Placental epithelial cell (primary cell): ENCODE data around the gene VEGFB. TPM values are rescaled to one million over a fixed set of nuclear protein-coding genes. Genes with fewer than 3 reads are reported as not detected.

ENCODE experiments used
- total RNA-seq: library from RNA; depleted of rRNA; stranded (reverse); fragments of >200 nt; gene quantifications from 2 replicates; pipeline ENCODE4 v1.2.3, GENCODE V29; 2012

VEGFB gene, protein sequence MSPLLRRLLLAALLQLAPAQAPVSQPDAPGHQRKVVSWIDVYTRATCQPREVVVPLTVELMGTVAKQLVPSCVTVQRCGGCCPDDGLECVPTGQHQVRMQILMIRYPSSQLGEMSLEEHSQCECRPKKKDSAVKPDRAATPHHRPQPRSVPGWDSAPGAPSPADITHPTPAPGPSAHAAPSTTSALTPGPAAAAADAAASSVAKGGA
- total RNA-seq = 18.1 and 19.2 TPM in 2 replicates

DNA sequence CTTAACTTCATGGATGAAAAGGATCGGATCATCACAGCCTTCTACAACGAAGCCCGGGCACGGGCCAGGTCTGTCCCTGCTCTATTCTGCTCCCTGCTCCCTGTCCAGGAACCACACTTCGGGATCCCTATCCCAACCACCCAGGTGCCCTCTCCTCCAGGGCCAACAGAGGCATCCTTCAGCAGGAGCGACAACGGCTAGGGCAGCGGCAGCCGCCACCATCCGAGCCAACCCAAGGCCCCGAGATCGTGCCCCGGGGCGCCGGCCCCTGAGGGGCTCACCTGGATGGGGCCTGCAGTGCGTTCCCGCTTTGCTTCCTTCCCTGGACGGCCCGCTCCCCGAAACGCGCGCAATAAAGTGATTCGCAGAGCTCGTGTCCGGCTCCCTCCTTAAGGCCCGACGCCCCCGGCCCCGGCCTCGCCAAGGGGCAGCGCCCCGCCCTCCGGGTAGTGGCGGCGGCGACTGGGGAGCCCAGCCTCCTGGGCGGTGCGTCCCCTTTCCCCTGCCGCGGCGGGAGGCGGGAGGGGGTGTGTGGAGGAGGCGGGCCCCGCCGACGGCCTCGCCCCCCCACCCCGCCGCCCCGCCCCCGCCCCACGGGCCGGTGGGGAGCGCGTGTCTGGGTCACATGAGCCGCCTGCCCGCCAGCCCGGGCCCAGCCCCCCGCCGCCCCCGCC is at the start of gene VEGFB:
Gene VEGFB, plus strand, starts transcription at position 672 of the 674 bp plus-strand sequence. CDS start 250 bp downstream, outside the sequence.

DNA sequence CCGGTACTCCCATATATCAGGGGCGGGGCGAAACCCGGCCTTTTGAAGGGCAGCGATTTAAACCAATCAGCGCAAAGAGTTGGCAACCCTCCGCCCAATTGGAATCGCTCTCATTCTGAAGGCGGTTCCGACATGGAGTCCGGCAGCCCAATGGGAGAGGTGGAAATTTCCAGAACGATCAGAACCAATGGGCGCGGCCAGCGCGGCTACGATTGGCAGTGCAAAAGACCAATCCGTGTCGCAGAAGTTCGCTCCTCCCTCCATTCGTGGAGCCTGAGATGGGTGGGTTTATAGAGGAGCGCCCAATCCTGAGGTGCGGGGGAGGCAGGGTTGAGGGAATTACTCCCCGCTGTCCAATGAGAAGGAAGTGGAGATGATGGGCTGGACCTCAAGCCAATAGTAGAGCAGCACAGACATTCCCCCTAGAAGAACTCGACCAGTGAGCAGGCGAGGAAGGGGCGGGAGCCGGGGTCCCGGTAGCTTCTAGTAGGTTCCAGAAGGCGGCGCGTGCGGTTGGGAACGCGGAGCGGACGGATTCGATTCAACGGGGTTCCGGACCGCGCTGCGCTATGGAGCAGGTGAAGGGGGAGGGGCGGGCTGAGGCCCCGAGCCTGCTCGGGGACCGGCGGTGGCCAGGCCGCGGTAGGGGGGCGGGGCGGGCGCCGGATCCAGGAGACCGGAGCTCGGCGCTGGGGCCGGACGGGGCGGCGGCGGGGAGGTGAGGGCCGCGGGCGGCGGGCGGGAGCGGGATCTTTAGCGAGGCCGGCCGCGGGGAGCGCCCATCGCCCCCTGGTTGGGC is 48.5 kb upstream of the VEGFB start, which contains the start of gene STIP1:
Gene STIP1, plus strand, starts transcription at position 479 of the 799 bp plus-strand sequence. Its CDS starts 91 bp downstream, at position 570.

DNA sequence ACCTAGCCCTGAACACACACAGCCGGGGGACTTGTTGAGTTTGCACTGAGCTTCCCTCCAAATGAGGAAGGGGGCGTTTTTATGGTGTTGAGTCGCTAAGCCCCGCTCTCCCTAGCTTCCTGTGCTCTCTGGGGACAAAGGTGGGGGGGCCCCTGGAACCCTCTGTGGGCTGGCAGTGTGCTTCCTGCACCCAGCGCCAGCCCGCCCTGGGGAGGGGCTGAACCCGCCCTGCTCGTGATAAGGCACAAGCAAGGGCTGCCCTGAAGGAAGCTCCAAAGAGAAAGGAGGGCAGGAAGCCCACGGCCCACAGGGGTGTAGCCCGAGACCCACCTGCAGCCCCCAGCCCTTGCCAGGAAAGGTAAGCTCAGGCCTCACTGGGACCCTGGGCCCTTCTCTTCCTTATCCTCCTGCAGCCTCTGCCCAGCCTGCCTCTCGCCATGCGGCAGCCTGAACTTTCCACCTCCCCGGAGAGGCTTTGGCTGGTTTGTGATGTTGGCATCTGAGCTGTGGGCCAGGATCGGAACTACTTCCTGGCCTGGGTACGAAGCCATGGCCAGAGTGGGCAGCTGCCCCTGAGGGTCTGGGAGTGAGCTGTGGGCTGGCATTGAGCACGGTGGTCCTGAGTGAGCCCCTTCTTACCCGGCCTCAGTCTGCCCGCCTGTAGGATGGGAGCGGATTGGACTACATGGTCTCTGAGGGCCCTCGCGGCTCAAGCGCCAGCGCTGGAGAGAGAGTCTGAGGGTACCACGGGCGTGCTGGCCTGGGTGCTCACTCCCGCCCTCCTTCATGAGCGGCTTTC is 27.7 kb upstream of the VEGFB start, which contains the start of gene FERMT3:
Gene FERMT3, plus strand, starts transcription at position 265 of the 799 bp plus-strand sequence. CDS start 644 bp downstream, outside the sequence.

DNA sequence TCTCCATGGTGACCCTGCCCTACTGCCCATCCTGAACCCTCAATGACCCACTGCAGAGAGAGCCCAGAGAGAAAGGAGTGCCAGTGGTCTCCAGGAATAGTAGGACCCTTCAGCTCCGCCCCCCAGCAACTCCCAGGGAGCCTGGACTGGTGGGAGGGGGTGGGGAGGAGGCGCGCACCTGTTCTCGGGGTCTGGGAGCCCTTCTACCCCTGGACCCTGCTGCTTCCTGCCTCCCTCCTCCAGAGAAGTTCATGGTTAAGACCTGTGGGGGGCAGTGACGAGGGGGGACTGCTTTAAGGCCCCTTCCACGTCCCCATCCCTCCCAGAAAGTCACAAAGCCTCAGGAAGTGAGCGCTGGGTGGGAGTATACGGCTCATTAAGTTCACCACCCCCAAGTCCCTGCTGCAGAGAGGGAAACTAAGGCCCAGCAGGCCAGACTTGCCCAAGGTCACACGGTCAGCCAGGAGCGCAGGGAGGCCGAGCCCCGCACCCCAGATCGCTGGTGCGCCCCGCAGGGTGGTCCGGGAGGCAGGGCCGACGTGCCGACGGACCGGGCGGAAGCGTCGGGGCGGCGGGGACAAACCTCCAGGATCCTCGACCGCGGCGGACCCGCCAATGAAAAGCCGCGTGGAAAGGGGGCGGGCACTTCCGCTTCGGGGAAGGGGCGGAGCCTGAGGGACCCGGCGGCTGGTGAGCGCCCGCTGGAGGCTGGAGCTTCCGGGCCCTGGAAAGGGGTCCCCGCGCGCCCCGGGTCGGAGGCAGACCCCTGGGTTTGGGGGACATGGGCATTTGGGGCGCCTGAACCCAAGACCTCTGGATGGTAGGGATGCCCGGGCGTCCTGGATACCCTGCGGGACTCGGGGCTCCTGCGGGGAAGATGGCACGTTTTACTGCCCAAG is 8.5 kb upstream of the VEGFB start, which contains the start of the genes NUDT22 and TRPT1:
Gene NUDT22, plus strand, starts transcription at position 667 of the 899 bp plus-strand sequence. CDS start 379 bp downstream, outside the sequence.
Gene TRPT1, minus strand, starts transcription at position 579 of the 899 bp plus-strand sequence. Its CDS starts 326 bp downstream, at position 253.

DNA sequence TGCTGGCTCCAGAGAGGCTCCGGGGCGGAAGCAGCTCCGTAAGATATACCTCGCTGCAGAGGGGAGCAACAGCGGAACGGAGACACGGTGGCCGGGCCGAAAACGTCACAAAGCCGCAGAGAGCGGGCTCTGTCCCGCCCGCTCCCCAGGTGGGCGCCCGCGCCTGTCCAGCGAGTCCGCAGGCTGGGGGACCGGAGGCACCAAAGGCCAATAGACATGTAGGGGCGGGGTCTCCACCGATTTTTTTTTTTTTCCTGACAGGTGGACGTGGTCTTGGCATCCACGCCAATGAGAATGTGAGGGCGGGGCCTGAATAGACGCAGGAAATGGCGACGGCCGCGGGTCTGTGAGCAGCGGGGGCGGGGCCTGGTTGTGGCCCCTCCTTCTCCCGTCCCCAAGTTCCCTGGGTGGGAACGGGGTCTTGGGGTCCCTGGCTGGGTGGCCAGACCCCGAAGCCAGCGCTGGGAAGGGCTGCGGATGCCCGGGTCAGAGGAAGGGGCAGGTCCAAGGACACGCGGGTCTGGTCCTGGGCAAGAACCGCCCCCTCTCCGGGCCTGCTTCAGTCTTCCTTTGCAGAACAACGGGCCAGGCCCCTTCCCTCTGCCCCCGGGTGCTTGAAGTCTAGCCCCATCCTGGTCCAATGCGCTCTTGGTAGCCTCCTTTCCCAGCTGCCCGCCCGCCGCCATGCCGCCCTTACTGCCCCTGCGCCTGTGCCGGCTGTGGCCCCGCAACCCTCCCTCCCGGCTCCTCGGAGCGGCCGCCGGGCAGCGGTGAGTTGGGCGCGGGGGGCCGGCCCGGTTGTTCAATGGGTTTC is 4.0 kb upstream of the VEGFB start, which contains the start of gene DNAJC4:
Gene DNAJC4, plus strand, starts transcription at position 378 of the 814 bp plus-strand sequence. Its CDS starts 307 bp downstream, at position 685.

DNA sequence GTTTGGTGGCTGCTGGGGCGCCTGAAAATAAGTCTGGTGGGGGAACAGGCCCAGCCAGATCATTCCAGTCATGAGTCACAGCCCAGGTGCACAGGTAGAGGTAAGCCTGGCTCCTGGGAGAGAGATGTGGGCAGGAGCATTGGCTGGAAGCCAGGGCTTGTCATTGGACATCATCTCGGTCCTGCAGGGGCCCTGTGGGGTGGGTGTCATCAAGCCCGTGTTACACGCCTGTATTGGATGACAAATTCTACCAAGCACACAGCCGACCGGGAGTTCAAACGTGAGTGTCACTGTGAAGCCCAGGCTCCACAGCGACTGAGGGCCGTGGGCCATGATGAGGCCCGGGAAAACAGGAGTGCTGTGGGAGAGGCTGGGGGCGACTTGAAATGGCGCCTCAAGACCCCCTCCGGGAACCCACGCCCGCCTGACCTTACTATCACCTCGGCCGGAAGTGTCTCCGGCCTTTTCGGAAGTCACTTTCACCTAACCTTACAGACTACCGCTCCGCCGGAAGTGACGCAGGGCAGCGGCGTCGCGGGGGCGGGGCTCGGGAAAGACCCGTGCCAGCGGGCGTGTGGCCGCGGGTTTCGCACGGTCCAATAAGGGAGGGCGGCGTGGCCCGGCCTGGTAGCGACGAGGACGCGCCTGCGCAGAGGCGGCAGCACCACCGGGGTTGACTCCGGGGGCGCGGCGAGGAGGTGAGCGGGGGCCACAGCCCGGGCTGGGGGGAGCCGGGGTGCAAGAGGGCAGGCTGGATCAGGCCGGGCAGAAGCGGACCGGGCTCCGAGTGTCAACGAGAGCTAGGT is 6.3 kb downstream of the VEGFB start, which contains the start of gene FKBP2:
Gene FKBP2, plus strand, starts transcription at position 661 of the 806 bp plus-strand sequence. CDS start 1,293 bp downstream, outside the sequence.

DNA sequence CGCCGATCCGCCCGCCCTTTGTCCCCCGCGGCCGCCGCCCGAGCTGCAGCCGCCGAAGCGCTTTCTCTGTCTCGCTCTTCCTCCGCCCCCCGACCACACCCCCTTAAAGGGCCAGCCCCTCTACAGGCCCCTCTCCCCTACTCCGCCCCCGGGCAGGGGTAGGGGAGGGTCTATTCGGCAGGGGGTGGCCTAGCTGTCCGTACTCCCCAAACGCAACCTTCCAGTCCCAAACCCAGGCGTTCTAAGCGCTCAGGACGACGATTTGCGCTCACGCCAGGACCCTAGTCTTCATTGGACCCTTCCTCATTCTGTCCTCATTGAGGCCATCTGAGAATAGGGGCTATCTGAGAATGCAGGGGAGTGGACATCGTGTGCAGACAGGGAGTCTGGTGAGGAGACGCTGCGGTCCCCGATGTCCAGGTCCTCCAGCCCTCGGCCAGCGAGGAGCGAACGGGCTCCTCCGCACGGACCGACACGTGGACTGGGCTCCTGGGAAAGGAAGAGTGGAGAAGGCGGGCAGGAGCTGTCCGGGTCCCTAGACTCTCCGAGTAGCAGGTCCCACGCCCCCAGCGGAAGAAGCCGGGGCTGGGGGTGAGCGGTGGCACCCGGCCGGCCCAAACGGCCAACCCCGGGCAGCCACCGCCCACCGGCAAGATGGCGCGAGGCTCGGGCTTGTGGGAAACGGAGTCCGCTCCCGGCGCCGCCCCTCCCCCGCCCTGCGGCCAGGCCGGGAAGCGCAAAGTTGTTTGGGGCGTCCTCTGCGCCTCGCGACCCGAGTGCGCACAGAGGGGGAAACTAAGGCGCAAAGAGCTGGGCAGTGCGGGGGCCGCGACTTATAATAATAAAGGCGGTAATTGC is 12.7 kb downstream of the VEGFB start, which contains the start of gene PPP1R14B:
Gene PPP1R14B, minus strand, starts transcription at position 73 of the 858 bp plus-strand sequence. CDS start 270 bp downstream, outside the sequence.

DNA sequence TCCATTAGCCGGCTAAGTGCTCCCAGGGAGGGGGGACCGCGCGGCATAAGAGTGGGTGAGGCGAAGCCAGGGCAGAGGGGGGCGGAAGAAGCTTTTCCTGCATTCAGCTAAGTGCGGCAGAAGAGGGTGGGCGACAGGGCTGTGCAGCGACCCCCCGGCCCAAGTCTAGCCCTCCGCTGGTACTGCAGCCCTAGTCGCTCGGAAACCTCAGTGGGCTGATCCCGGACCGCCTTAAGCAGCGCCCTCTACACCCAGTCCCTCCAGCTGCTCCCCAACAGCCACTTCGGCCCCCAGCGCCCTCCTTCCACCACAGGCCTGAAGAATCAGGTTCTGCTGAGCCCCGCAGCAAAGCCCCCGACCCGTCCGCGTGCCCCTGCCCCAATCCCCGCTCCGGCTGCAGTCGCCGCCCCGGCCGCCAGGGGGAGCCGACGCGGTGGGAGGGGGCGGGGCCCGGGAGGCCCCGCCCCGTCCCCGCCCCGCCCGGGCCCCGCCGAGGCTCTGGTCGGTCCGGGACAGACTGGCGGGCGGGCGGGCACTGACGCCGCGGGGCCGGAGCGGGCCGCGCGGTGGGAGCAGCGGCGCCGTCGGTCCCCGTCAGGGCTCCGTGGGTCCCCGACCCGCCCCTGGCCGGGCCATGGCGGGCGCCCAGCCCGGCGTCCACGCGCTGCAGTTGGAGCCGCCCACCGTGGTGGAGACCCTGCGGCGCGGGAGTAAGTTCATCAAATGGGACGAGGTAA is 16.8 kb downstream of the VEGFB start, which contains the start of gene PLCB3:
Gene PLCB3, plus strand, starts transcription at position 515 of the 737 bp plus-strand sequence. Its CDS starts 120 bp downstream, at position 635.

DNA sequence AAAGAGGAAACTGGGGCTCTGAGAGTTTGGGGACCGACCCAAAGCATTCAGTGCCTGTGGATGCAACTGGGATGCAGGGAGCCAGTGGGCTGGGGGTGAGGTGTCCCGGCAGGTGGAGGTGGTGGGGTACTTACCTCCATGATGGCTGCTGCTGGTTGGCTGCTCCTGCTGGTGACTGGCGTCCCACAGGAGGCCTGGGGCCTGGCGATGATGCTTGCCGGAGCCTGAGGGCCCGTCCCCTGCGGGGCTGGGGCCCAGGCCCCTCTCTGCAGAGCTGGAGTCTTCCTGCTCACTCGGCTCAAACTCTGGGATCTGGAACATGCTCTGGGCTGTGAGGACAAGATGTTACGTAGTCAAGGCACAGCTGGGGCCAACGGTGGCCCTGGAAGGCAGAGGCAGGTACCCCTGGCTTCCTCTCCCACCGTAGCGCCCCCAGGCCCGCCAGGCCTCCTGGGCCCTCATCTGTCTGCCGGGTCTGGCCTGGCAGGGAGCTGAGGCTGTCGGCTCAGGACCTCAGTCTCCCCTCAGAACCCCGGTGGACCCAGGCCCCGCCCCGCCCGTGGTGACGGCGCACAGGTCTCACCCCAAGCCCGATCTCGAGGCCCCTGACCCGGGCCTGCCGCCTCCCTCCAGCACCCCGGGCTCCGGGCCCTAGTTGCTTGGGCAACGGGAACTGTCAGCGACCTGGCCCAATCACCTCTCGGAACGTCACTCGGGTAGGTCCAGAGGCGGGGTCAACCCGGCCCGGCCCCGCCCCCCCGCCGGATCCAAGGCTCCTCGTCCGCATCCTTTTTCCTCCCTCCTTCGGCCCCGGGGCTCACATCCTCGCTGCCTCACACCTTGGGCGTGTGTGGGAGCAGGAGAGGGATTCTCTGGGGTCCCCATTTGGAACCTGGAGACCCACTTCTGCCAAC is 49.9 kb downstream of the VEGFB start, which contains the start of gene BAD:
Gene BAD, minus strand, starts transcription at position 618 of the 914 bp plus-strand sequence. Its CDS starts 297 bp downstream, at position 321.

DNA sequence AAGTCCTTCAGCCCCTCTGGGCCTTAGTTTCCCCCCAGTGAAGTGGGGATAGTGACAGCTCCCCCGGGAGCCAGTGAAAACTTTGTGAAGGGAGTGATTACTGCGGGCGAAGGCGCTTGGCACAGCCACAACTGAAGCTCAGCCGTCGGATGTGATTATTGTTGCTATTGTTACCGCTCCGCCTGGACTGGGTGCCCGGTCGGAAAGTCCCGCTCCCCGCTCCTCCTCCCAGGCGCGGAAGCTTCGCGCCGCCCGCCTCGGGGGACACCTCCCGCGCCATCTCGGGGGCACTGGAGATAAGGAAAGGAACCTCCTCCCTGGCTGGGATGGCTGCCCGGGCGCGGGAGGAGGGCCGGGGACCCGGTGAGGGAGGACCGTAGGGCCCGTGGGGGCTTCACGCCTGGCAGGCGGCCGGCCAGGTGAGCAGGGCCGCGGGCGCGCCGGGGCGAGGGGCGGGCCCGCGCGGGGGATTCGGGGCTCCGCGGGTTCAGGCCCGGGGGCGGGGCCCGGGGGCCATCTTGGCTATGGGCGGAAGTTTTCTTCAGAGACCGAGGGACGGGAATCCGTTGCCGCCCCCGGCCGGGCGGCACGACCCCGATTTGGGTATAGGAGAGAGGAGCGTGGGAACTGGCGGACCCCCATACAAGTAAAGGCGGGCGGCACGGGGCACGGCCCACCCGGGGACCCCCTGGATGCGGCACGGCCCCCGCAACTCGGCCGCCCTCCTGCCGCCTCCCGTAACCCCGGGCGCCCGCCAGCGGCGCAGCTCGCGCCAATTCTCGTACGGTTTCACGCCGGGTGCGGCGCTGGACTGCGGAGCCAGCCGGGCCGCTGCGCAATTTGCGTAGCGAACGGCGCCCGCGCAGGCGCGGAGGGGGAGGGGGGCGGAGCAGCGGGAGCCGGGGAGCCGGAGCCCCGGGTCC is 50.8 kb downstream of the VEGFB start, which contains the start of gene GPR137:
Gene GPR137, plus strand, starts transcription at position 887 of the 923 bp plus-strand sequence. CDS start 677 bp downstream, outside the sequence.

